DMS114 treated with DMSO at 0.1 percent for 48 hours (cell line): ENCODE data around the gene BACH2.
"Not testable (repeated sequence)": the region's sequence is repeated elsewhere in the genome, so short reads cannot be mapped to it uniquely, and the experiment has no call there.

Source experiments
- DNase-seq: peaks from one replicate; lab custom pipeline; 2025; ENCODE audit not compliant: unreplicated experiment; lab: John Stamatoyannopoulos, UW

Gene BACH2

GRCh38 chr6:90158936-90159335, 137.7 kb downstream of the BACH2 start:
- DNase-seq = no peak

- DNase-seq = no peak
These were observed 139.2 kb downstream of the BACH2 start for GRCh38 chr6:90157441-90157840.

GRCh38 chr6:90156861-90157260, 139.8 kb downstream of the BACH2 start:
- no peak for DNase-seq

- no peak for DNase-seq
These were observed 141.7 kb downstream of the BACH2 start for GRCh38 chr6:90154755-90155470.

DNA sequence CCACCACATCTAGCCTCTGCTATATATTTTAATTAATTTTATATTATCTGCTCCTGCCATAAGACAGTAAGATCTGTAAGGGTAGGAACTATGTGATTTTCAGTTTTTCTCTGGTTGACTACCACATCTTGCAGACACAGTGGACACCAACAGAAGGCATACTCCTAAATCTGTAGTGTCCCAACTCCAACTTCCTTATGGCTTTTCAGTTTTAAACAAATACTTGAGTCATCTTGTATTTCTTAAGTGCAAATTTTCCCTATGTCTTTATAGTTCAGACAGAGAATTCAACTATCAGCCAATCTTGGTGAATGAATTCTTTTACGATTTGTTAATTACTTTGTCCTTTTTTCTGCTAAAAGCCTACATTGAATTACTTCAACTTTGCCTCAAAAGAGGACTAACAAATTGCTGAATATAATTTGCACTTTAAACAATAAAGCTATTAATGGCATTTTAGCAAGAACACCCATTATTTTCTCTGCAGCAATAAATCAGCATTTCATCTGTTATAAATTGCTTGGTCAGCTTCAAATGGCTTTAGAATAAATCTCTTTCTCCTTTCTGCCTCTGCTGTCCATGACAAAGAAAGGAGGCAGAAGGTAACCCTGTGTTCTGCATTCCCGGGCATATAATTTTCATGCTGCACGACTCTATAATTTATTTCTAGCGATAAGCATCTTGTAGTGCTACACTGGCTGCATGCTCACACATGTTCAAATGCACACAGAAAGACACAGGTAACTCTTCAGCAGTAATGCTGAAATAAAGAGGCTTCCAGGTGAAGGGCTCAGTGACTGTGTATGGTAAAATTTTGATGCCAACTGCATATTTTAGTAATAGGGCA, 144.8 kb downstream of the BACH2 start:
- no peak for DNase-seq

DNA sequence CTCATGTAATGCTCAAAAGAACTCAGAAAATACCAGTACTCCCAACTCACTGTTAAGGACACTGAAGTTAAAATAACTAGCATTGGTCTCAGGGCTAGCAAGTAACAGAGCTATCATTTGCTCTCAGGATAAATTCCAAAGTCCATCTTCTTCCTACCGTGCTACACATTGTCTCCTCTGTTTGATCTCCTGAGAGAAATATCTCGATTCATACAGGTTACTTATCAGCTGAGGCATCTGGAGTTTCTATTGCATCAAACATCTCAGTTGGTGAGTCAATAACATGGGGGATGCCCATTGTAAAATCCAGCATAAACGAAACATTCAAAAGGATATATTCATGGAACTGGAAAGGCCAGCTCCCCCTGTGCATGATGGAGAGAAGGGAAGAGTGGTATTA, 147.4 kb downstream of the BACH2 start:
- no peak for DNase-seq

DNA sequence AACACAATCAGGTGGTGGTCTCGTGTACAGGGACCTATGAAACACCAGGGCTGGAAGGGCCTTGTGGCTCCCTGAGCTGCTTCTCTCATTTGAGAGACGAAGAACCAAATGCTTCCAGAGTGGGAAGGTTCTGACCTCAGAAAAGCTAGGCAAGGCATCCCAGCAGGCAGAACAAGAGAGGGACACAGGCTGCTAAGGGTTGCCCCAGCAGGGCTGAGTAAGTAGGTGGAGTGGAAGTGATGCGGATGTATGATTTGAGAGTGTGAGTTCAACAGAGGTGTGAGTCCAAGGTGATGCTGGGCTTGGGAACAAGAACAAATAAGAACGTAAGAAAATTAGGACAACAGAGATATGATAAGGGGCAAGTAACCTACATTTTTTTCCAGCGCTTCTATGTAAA, 147.8 kb downstream of the BACH2 start:
- no peak for DNase-seq

DNA sequence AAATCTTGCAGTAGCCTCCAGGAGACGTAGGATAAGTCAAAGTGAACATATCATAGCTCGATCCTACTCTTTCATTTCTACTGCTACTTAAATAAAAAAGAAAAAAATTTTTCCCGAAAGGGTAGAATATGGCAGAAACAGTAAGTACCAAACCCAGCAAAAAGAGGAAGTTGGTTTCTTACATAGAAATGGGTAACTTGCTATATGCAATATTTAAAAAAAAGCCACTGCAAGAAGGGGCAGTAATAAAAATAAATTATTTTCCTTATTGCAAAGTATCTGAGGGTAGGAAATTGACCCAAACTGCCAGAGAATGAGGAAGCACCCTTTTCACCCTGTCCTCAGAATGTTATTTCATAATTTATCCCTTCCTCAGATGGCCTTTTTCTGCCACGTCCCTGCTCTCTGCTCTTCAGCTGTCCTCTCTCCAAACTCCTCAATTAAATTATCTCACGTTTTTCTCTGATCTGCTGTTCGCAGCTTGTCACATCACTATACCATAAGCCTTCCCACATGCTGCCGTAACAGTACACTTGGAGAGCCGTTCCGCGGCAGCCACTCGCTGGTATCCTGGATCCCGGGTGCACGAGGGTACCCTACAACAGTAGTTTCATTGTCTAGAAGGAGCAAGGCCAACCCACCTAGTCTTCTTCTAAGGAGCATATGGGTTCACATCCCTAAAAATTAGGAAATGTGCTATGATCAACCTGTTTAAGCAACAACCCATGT, 149.6 kb downstream of the BACH2 start:
- DNase-seq = no peak

GRCh38 chr6:90146024-90146423, 150.6 kb downstream of the BACH2 start:
- no peak for DNase-seq

DNA sequence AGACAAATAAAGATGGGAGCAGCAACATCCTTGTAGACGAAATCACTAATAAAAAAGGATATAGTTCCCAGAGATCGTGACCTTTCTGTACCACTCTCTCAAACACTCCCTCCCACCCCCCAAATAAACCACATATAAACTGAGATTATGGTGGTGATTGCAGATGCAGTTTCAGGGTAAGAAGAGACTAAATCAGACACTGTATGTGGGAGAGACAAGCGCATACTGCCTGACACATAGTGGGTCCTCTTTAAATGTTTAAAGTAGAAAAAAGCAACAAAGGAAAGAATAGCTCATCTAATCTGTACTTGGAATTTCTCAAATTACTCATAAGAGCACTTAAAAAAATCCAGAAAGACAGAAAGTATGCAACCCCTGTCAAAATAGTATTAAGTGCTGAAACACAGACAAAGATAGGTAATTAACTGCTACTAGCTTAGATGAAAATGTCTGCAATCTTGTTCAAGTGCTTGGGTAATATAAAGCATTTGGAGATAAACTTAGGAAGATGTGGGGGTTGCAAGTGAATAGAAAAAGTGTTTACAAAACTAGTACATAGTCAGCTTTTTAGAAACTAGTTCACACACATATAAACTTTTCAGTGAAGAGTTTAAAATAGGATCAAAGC, 151.6 kb downstream of the BACH2 start:
- DNase-seq = no peak

GRCh38 chr6:90144396-90144795, 152.2 kb downstream of the BACH2 start:
- no peak for DNase-seq

GRCh38 chr6:90140683-90141082, 156.0 kb downstream of the BACH2 start:
- no peak for DNase-seq

DNA sequence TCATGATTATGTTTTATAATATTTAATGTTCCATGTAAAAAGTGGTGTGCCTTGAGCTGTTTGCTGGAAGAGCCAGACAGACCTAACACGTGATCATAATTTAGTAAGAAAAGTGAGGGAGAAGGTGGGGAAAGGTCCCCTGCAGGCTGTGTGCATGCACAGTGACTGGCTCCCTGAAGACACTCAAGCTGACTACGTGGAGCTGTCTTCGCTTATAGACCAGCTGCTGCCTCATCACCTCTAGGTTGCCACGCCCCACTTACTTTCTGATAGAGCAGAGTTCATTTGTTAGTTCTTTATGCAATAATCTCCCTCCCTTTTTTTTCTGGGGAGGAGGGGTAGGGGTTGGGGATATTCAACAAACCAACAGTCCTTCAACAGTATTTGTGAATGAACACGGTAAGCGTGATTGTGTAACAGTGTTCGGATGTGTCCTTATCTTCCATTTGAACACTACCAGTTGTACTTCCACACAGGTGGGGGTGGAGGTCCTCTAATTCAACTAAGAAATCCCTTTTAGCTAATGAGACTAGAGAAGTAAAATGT, 157.3 kb downstream of the BACH2 start:
- no peak for DNase-seq

DNA sequence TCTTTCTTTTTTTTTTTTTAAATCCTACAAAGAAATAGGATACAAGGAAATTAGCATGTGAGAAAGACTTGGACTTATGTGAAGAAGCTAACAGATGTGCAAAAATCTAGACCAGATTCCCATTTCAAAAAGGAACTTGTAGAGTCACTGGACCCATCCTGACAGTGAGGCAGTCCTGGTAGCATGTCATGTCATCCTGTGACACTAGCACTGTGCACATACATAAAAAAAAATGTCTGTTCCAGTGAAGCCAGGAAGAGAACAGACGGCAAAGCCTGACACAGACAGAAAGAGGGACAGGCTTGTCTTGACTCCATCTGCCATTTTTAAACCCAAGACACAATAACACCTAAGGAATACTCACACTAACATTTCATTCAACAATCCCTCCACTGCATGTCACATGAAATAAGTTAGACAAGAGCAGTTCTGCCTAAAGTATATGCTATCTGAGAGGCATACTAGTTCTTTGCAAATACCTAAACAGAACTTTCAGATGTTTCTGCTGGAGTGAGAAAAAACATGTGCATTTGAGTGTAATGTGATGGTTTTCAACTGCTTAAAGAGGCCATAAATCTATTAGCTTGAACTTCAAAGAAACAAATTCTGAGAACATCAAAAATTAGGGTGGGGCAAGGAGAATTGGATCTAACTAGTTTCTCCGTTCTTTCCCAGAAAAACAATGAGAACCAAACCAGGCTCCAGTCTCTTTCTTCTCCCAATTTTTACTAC, 159.6 kb downstream of the BACH2 start:
- no peak for DNase-seq

GRCh38 chr6:90136176-90136575, 160.5 kb downstream of the BACH2 start:
- no peak for DNase-seq

DNA sequence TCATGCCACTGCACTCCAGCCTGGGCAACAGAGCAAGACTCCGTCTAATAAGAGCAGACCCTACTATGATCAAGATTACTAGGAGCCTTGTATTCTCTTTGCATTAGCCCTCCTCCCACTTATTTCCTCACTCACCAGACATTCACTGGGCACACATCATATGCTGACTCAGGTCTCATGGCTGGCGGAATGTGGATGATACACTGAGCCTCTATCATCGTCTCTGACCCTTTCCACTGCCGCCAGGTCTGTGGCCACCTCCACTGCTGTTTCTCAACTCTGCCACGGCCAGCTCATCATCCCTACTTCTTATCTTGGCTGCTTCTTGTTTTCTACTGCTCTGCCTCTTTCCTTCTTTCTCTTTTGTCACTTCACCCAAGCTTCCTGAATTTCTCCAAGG, 161.0 kb downstream of the BACH2 start:
- DNase-seq = no peak

DNA sequence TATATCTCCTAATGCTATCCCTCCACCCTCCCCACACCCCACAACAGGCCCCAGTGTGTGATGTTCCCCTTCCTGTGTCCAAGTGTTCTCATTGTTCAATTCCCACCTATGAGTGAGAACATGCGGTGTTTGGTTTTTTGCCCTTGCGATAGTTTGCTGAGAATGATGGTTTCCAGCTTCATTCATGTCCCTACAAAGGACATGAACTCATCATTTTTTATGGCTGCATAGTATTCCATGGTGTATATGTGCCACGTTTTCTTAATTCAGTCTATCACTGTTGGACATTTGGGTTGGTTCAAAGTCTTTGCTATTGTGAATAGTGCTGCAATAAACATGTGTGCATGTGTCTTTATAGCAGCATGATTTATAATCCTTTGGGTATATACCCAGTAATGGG, 163.0 kb downstream of the BACH2 start:
- not testable (repeated sequence) for DNase-seq

DNA sequence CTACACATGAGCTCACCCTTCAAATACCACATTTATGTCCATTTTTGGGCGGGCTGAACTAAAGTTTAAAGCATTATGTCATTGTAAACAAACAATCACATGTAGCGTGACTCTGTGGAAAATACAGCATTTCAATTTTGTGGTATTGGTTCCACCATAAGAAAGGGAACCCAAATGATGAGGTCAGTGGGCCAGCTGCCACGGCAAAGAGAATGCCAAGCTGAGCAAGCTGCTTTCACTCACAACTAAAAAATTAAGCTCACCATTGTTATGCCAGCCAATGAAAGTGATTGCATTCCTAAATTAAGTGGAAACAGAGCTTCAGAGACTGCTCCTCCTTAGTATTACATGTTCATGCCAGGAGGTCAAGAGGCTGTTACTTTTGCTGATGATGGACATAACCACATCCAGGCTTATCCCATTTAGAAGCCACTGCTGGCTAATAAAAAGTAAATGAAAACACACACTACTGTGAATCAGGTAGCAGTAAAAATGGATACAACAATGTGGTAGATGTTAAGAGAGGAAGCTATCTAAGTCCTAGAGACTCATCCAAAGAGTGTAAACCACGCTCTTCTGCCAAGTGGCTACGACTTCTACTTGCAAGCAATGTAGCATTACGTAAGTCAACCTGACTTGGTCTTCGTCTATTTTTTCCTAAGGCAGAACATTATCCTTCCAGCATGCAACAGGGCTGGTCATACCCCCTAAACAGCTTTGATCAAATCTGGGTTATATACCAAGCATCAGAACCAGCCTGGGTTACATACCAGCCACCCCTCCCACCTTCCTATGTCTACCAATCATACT, 164.8 kb downstream of the BACH2 start:
- no peak for DNase-seq

DNA sequence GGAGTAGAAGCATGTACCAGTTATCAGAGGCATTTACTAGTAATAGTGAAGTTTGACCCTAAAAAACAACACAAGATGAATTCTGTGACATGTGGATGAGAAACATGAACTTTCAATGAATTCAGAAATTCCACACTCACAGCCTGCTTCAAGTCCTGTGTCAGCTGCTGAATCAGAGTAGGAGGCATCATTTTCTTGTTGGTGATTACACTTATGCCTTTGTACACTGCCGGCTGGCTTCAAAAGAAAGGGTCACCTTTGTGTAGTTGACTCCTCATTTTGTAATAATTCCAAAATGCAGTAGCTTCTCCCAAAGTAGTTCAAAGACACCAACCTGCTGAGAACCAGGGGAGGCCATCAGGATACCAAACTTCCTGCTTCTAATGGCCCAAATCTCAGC, 165.5 kb downstream of the BACH2 start:
- no peak for DNase-seq

DNA sequence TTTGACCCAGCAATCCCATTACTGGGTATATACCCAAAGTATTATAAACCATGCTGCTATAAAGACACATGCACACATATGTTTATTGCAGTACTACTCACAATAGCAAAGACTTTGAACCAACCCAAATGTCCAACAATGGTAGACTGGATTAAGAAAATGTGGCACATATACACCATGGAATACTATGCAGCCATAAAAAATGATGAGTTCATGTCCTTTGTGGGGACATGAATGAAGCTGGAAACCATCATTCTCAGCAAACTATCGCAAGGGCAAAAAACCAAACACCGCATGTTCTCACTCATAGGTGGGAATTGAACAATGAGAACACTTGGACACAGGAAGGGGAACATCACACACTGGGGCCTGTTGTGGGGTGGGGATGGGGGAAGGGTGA, 168.0 kb downstream of the BACH2 start:
- not testable (repeated sequence) for DNase-seq
